Caco-2 (cell line): Measurements from ENCODE around the gene ABCC9. TPM values are rescaled to one million over a fixed set of nuclear protein-coding genes. Genes with fewer than 3 reads are reported as not detected.
"Not testable (repeated sequence)": the region's sequence is repeated elsewhere in the genome, so short reads cannot be mapped to it uniquely, and the experiment has no call there.

Experiments
- BruUV-seq: library from RNA; stranded (reverse); fragments of 400-500 nt; replicated peaks from 2 replicates; lab custom pipeline; 2021; lab: Mats Ljungman, UMichigan
- CTCF ChIA-PET: fragments of 300-600 bp; sonication (Branson Sonifier 250); formaldehyde crosslinking; loops from one replicate; lab custom pipeline; 2022; ENCODE audit warnings: antibody characterized with exemption; lab: Charles Lee
- POLR2A ChIA-PET: fragments of 300-600 bp; sonication (Branson Sonifier 250); formaldehyde crosslinking; loops from one replicate; lab custom pipeline; 2022; ENCODE audit warnings: antibody characterized with exemption; lab: Charles Lee
- DNase-seq, 2 experiments: peaks; one replicate each; pipeline versions ENCODE4 v3.0.0 to v3.0.0-alpha.2; 2020 to 2022
- H3K27me3 ChIP-seq: replicated peaks from 2 replicates; pipeline ENCODE4 v1.6.0; 2011; ENCODE audit warnings: low read length; ENCODE audit not compliant: control insufficient read depth, insufficient read depth
- H3K36me3 ChIP-seq: 2 replicates; pipeline ENCODE4 v1.5.1; 2011; ENCODE audit warnings: low read length; ENCODE audit not compliant: control insufficient read depth, insufficient read depth
- H3K4me1 ChIP-seq: fragments of 250-450 bp; sonication (Bioruptor Pico); 2 replicates; pipeline ENCODE4 v1.5.1; 2020; ENCODE audit warnings: mild to moderate bottlenecking
- H3K4me3 ChIP-seq: 2 replicates; pipeline ENCODE4 v1.5.1; 2011; ENCODE audit warnings: low read depth, mild to moderate bottlenecking, control low read depth, low read length
- H3K9me3 ChIP-seq: fragments of 250-450 bp; sonication (Bioruptor Pico); 2 replicates; pipeline ENCODE4 v1.5.1; 2020; ENCODE audit warnings: mild to moderate bottlenecking, moderate library complexity
- H3K27ac Mint-ChIP-seq: one replicate; pipeline ENCODE4 v1.8.0; 2022; ENCODE audit warnings: mixed read lengths; ENCODE audit not compliant: unreplicated experiment
- H3K27me3 Mint-ChIP-seq: one replicate; pipeline ENCODE4 v1.8.0; 2022; ENCODE audit warnings: mixed read lengths; ENCODE audit not compliant: insufficient read depth, unreplicated experiment
- H3K36me3 Mint-ChIP-seq: one replicate; pipeline ENCODE4 v1.8.0; 2022; ENCODE audit warnings: mild to moderate bottlenecking, mixed read lengths; ENCODE audit not compliant: insufficient read depth, unreplicated experiment
- H3K4me1 Mint-ChIP-seq: one replicate; pipeline ENCODE4 v1.8.0; 2022; ENCODE audit warnings: low read depth, mixed read lengths; ENCODE audit not compliant: unreplicated experiment
- H3K4me3 Mint-ChIP-seq: one replicate; pipeline ENCODE4 v1.8.0; 2022; ENCODE audit warnings: mild to moderate bottlenecking, moderate library complexity, mixed read lengths; ENCODE audit not compliant: unreplicated experiment
- H3K9me3 Mint-ChIP-seq: one replicate; pipeline ENCODE4 v1.8.0; 2022; ENCODE audit warnings: mixed read lengths; ENCODE audit not compliant: unreplicated experiment
- intact Hi-C: fragments of 100-400 bp; cut with micrococcal nuclease; formaldehyde crosslinking; loops from one replicate; pipeline ENCODE4 v1.10.0; 2022; ENCODE audit not compliant: unreplicated experiment
- total RNA-seq: library from RNA; stranded (reverse); gene quantifications from 2 replicates; pipeline ENCODE4 v1.2.3, GENCODE V29; 2022
- TF ChIP-seq, protein P1 (sequence below), 2 experiments: fragments of 200-600 bp in 1 of 2; IDR thresholded peaks; 1 replicate in 1 of 2; 2 replicates in 1 of 2; pipeline versions ENCODE4 v1.5.1 to v1.8.0; 2011 to 2022; ENCODE audit warnings: antibody characterized with exemption in 1 of 2, control low read depth in 1 of 2, inconsistent platforms in 1 of 2, low read depth in 1 of 2, low read length in 1 of 2, mild to moderate bottlenecking in 1 of 2, moderate library complexity in 1 of 2; ENCODE audit not compliant: insufficient read depth in 1 of 2, severe bottlenecking in 1 of 2, unreplicated experiment in 1 of 2

Gene ABCC9
- total RNA-seq, 1 experiment from 2014 or later: 130 TPM

DNA sequence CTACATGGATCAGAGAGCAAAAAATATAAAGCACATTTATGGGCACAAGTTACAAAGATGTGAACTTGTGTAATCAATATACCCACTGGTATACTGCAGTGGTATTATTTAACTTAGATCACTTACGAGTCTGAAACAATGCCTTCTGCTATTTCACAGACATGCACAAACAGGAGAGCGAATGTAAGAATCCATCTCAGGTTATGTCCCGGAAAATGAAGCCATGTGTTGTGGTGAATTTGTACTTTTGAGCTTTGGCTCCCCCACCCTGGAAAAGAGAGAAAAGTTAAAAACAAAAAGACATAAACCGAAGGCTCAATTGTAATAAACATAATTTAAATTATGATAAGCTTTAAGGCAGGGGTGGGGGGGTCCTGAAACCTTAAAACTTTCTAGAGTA is 7.6 kb downstream of the ABCC9 start:
- ChIA-PET CTCF (interaction anchor here (0.6 kb wide), 1 partner anchor 12 kb away, joined by 3 read pairs; no protein-coding TSS in a partner anchor), POLR2A (no interaction called here)
- TF ChIP-seq, protein P1, sequence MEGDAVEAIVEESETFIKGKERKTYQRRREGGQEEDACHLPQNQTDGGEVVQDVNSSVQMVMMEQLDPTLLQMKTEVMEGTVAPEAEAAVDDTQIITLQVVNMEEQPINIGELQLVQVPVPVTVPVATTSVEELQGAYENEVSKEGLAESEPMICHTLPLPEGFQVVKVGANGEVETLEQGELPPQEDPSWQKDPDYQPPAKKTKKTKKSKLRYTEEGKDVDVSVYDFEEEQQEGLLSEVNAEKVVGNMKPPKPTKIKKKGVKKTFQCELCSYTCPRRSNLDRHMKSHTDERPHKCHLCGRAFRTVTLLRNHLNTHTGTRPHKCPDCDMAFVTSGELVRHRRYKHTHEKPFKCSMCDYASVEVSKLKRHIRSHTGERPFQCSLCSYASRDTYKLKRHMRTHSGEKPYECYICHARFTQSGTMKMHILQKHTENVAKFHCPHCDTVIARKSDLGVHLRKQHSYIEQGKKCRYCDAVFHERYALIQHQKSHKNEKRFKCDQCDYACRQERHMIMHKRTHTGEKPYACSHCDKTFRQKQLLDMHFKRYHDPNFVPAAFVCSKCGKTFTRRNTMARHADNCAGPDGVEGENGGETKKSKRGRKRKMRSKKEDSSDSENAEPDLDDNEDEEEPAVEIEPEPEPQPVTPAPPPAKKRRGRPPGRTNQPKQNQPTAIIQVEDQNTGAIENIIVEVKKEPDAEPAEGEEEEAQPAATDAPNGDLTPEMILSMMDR (IDR thresholded peaks at IDR 0.05; ENCODE audit: insufficient read depth in 1 of 2, low read depth in 1 of 2, low read length in 1 of 2, severe bottlenecking in 1 of 2, unreplicated experiment in 1 of 2): no peak
- Histone ChIP-seq H3K36me3 (no peaks in the 10 kb centered on the region), H3K4me3 (no peak overlapping the region), H3K27me3 (no peaks in the 10 kb centered on the region), H3K4me1 (no peaks in the 10 kb centered on the region), H3K9me3 (no peaks in the 10 kb centered on the region)
- Mint-ChIP-seq H3K9me3 (no peaks in the 10 kb centered on the region), H3K4me1 (peaks cover 7% of the 10 kb centered on the region), H3K4me3 (no peak overlapping the region), H3K36me3 (peaks cover 63% of the 10 kb centered on the region), H3K27me3 (no peaks in the 10 kb centered on the region), H3K27ac (no peak overlapping the region)
- no TSS peak for BruUV-seq
- intact Hi-C loops: no loop called here
- DNase-seq: no peak

DNA sequence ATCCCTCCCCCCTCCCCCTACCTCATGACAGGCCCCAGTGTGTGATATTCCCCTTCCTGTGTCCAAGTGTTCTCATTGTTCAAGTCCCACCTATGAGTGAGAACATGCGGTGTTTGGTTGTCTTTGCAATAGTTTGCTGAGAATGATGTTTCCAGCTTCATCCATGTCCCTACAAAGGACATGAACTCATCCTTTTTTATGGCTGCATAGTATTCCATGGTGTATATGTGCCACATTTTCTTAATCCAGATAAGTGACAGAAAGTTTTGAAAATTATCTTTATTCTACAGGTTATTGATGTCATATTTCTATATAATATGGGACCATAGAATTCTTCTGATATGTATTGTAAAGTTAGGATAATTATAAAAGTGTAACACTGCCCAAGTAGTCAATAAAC is 11.3 kb downstream of the ABCC9 start:
- POLR2A ChIA-PET, H3K4me1 Mint-ChIP-seq, H3K4me3 ChIP-seq, H3K4me3 Mint-ChIP-seq, H3K9me3 Mint-ChIP-seq, DNase-seq, H3K27me3 Mint-ChIP-seq, H3K36me3 ChIP-seq, H3K4me1 ChIP-seq, H3K27ac Mint-ChIP-seq, H3K9me3 ChIP-seq, intact Hi-C loops, CTCF ChIA-PET, BruUV-seq, H3K27me3 ChIP-seq: not testable (repeated sequence)
- H3K36me3 Mint-ChIP-seq: peaks cover 51% of the 10 kb centered on the region

DNA sequence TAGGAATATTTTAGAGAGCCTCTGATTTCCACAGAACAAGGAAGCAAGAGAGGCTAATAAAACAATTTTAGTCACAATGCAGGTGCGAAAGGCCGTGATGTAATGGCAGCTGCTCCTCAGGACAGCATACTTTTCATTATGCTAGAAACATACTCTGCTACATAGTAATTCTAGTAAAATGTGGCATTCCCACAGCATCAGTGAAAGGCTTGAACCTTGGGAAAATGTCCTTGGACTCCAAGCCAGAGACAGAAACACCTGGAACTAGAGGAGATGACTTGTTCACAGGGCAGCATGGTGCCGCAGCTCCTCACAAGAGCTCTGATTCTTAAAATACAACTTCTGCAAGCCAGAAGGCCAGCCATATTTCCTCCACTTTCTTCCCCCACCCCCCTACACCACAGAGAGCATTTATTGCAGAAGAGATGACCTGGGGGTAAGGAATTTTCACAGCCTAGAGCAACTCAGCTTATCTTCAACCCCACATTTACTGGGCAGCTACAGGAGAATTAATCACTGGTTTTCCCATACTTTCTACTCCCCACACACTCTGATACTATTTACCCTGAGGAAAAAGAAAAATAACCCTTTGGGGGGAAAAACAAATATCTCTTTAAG is 15.8 kb downstream of the ABCC9 start:
- Histone ChIP-seq H3K36me3 (no peaks in the 10 kb centered on the region; the same call in 1 of the 2 replicates), H3K4me1 (no peaks in the 10 kb centered on the region), H3K27me3 (no peaks in the 10 kb centered on the region), H3K9me3 (no peaks in the 10 kb centered on the region), H3K4me3 (no peak overlapping the region)
- Mint-ChIP-seq H3K4me3 (no peak overlapping the region), H3K9me3 (peaks cover 7% of the 10 kb centered on the region), H3K27me3 (no peaks in the 10 kb centered on the region), H3K36me3 (peaks cover 47% of the 10 kb centered on the region), H3K27ac (no peak overlapping the region), H3K4me1 (no peaks in the 10 kb centered on the region)
- TF ChIP-seq, protein P1 (IDR thresholded peaks at IDR 0.05; ENCODE audit: insufficient read depth in 1 of 2, low read depth in 1 of 2, low read length in 1 of 2, severe bottlenecking in 1 of 2, unreplicated experiment in 1 of 2): no peak
- POLR2A ChIA-PET: no interaction called here
- CTCF ChIA-PET: no interaction called here
- no TSS peak for BruUV-seq
- DNase-seq: no peak
- intact Hi-C loops: no loop called here
